ENCODE results near the gene SLC9A3. TPM values are rescaled to one million over a fixed set of nuclear protein-coding genes. Genes with fewer than 3 reads are reported as not detected.

SLC9A3 gene
- total and polyA plus RNA-seq, 2 of the 13 experiments (the other 11 are each of a cell fraction or from before 2014, with no cell fraction given), result 1.5 to 1.8 TPM

DNA sequence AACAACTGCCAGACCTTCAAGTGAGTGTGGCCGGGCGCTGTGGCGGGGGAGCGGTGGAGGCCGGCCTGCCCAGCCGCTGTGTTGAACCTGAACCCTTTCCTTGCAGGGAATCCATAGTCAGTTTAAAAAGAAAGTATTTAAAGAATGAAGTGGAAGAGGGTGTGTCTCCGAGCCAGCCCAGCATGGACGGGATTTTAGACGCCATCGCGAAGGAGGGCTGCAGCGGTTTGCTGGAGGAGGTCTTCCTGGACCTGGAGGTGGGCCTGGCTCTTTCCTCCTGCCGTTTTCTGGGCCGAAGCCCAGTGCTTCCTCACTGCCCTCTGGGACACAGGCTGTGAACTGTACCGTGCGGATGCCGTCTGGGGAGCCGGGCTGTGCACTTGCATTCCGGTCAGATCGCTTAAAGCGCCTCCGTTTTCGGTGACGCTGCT lies 62.2 kb downstream of the SLC9A3 start:
- WGBS (ENCODE audit: low lambda C conversion rate), result 97% methylated on average over 24 of the region's 24 CpGs
- Histone ChIP-seq H3K4me3 (replicated peaks in 1 of 3; ENCODE audit: insufficient read depth in 1 of 3, low read depth in 2 of 3, low read length in 3 of 3) (no peak overlapping the region), H3K36me3 (replicated peaks in 1 of 2; ENCODE audit: control insufficient read depth in 1 of 2, insufficient read depth in 2 of 2, low read length in 2 of 2) (peaks cover 19 to 45% of the 10 kb centered on the region in 2 experiments; a peak in 4 of 5 replicates), H4K20me1 (ENCODE audit: insufficient read depth, low read length) (0 out of 2 replicates have a peak, but pooled peaks cover 3% of the 10 kb centered on the region), H2AFZ (ENCODE audit: low read length) (no peak overlapping the region), H3K27ac (ENCODE audit: extremely low read length, insufficient read depth, low read length) (no peak overlapping the region), H3K9ac (ENCODE audit: insufficient read depth, low read depth, low read length) (no peak overlapping the region), H3K9me3 (ENCODE audit: low read length) (no peaks in the 10 kb centered on the region), H3K4me1 (ENCODE audit: insufficient read depth, low read length) (no peaks in the 10 kb centered on the region), H3K79me2 (ENCODE audit: insufficient read depth, low read length) (no peaks in the 10 kb centered on the region), H3K27me3 (ENCODE audit: control insufficient read depth in 1 of 2, insufficient read depth in 2 of 2, low read length in 2 of 2) (no peaks in the 10 kb centered on the region), H3K4me2 (ENCODE audit: low read depth, low read length) (no peak overlapping the region)
- ATAC-seq, result no peak
- intact Hi-C loops (cut with micrococcal nuclease; ENCODE audit: unreplicated experiment) (no loop called here), in situ Hi-C loops (cut with HindIII; ENCODE audit: extremely low pct_ligation_motif_present, low pct_unique_long_range_greater_than_20kb) (no loop called here)
- no peak for DNase-seq (ENCODE audit: low spot score)
- CTCF ChIA-PET (ENCODE audit: low intra/inter-chr PET ratio, low total read pairs), result no interaction called here
- TF ChIP-seq, protein P1, sequence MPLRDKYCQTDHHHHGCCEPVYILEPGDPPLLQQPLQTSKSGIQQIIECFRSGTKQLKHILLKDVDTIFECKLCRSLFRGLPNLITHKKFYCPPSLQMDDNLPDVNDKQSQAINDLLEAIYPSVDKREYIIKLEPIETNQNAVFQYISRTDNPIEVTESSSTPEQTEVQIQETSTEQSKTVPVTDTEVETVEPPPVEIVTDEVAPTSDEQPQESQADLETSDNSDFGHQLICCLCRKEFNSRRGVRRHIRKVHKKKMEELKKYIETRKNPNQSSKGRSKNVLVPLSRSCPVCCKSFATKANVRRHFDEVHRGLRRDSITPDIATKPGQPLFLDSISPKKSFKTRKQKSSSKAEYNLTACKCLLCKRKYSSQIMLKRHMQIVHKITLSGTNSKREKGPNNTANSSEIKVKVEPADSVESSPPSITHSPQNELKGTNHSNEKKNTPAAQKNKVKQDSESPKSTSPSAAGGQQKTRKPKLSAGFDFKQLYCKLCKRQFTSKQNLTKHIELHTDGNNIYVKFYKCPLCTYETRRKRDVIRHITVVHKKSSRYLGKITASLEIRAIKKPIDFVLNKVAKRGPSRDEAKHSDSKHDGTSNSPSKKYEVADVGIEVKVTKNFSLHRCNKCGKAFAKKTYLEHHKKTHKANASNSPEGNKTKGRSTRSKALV (CRISPR knock-in tag; IDR thresholded peaks at IDR 0.05), result no peak
- TF ChIP-seq ZNF549 (CRISPR knock-in tag; IDR thresholded peaks at IDR 0.05), result no peak
- no peak for TF ChIP-seq RCOR2 (CRISPR knock-in tag; IDR thresholded peaks at IDR 0.05)
- no peak for TF ChIP-seq ZNF709 (CRISPR knock-in tag; IDR thresholded peaks at IDR 0.05)
- TF ChIP-seq, protein P2, sequence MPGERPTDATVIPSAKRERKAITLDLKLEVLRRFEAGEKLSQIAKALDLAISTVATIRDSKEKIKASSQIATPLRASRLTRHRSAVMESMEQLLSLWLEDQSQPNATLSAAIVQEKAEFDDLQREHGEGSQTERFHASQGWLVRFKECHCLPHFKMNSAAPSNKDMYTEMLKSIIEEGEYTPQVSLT (CRISPR knock-in tag; IDR thresholded peaks at IDR 0.05; ENCODE audit: borderline replicate concordance, low read depth), result no peak
- TF ChIP-seq ZNF7 (CRISPR knock-in tag; IDR thresholded peaks at IDR 0.05), result no peak
- TF ChIP-seq, protein P3, sequence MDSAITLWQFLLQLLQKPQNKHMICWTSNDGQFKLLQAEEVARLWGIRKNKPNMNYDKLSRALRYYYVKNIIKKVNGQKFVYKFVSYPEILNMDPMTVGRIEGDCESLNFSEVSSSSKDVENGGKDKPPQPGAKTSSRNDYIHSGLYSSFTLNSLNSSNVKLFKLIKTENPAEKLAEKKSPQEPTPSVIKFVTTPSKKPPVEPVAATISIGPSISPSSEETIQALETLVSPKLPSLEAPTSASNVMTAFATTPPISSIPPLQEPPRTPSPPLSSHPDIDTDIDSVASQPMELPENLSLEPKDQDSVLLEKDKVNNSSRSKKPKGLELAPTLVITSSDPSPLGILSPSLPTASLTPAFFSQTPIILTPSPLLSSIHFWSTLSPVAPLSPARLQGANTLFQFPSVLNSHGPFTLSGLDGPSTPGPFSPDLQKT (CRISPR knock-in tag; IDR thresholded peaks at IDR 0.05; ENCODE audit: borderline replicate concordance), result no peak
- TF ChIP-seq, protein P4, sequence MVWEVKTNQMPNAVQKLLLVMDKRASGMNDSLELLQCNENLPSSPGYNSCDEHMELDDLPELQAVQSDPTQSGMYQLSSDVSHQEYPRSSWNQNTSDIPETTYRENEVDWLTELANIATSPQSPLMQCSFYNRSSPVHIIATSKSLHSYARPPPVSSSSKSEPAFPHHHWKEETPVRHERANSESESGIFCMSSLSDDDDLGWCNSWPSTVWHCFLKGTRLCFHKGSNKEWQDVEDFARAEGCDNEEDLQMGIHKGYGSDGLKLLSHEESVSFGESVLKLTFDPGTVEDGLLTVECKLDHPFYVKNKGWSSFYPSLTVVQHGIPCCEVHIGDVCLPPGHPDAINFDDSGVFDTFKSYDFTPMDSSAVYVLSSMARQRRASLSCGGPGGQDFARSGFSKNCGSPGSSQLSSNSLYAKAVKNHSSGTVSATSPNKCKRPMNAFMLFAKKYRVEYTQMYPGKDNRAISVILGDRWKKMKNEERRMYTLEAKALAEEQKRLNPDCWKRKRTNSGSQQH (CRISPR knock-in tag; IDR thresholded peaks at IDR 0.05; ENCODE audit: low read depth), result no peak
- no peak for TF ChIP-seq MEF2D (CRISPR knock-in tag; IDR thresholded peaks at IDR 0.05)
- no peak for TF ChIP-seq HDAC6 (IDR thresholded peaks at IDR 0.05; ENCODE audit: low read depth, low read length)
- TF ChIP-seq ZNF460 (CRISPR knock-in tag; IDR thresholded peaks at IDR 0.05; ENCODE audit: borderline replicate concordance), result no peak
- POLR2A ChIA-PET, result no interaction called here
- FAIRE-seq, result no peak
- no TSS peak for BruUV-seq (replicated peaks)

Measured in HepG2 (cell line).